SK-N-SH (cell line): ENCODE measurements around the gene ERI3. TPM values are rescaled to one million over a fixed set of nuclear protein-coding genes. Genes with fewer than 3 reads are reported as not detected.

ENCODE experiments used
- CTCF ChIA-PET: fragments of 300-600, 350-600 bp; formaldehyde crosslinking; extraction: SDS; loops from one replicate; lab custom pipeline; 2021; lab: Yijun Ruan, JAX
- POLR2A ChIA-PET: fragments of 350-600 bp; sonication (Branson Sonifier 250); formaldehyde crosslinking; extraction: SDS; loops from one replicate; lab custom pipeline; 2020; ENCODE audit warnings: antibody characterized with exemption, inconsistent platforms; lab: Yijun Ruan, JAX
- DNase-seq: peaks from one replicate; pipeline ENCODE4 v3.0.0; 2012
- H2AFZ ChIP-seq: fragments of 200-600 bp; sonication (generic); 2 replicates; pipeline ENCODE4 v1.8.1; 2016; ENCODE audit warnings: antibody characterized with exemption, mild to moderate bottlenecking, low read depth
- H3F3A ChIP-seq: fragments of 200-600 bp; sonication (generic); replicated peaks from 2 replicates; pipeline ENCODE3; 2016; ENCODE audit warnings: antibody characterized with exemption, mild to moderate bottlenecking; ENCODE audit not compliant: insufficient read depth
- H3K27ac ChIP-seq, 2 experiments: fragments of 200-500 bp in 1 of 2; fragments of 200-600 bp in 1 of 2; sonication (Bioruptor generic) in 1 of 2; sonication (generic), shearing (Covaris generic) in 1 of 2; 2 replicates each; pipeline versions ENCODE4 v1.5.1 to v1.6.1; 2014 to 2016; ENCODE audit warnings: low read depth in 2 of 2, inconsistent platforms in 1 of 2, low read length in 1 of 2, mild to moderate bottlenecking in 1 of 2, mixed read lengths in 1 of 2
- H3K27me3 ChIP-seq: fragments of 200-600 bp; sonication (generic), shearing (Covaris generic); 2 replicates; pipeline ENCODE4 v1.6.1; 2016; ENCODE audit warnings: mixed run types; ENCODE audit not compliant: insufficient read depth
- H3K36me3 ChIP-seq, 2 experiments: fragments of 200-500 bp in 1 of 2; fragments of 200-600 bp in 1 of 2; sonication (Bioruptor generic) in 1 of 2; sonication (generic) in 1 of 2; replicated peaks in 1 of 2; 2 replicates each; pipeline versions ENCODE3 to v1.5.1; 2014 to 2016; ENCODE audit warnings: low read length in 1 of 2, mild to moderate bottlenecking in 1 of 2; ENCODE audit not compliant: insufficient read depth in 2 of 2, control insufficient read depth in 1 of 2
- H3K4me1 ChIP-seq, 2 experiments: fragments of 200-500 bp in 1 of 2; fragments of 200-600 bp in 1 of 2; sonication (Bioruptor generic) in 1 of 2; sonication (generic), shearing (Covaris generic) in 1 of 2; 2 replicates each; pipeline versions ENCODE4 v1.5.1 to v1.6.1; 2014 to 2016; ENCODE audit warnings: low read depth in 1 of 2, low read length in 1 of 2, mixed run types in 1 of 2; ENCODE audit not compliant: insufficient read depth in 2 of 2, control insufficient read depth in 1 of 2
- H3K4me2 ChIP-seq: fragments of 200-600 bp; sonication (generic), shearing (Covaris generic); 2 replicates; pipeline ENCODE4 v1.6.1; 2017; ENCODE audit warnings: mixed run types
- H3K4me3 ChIP-seq, 2 experiments: fragments of 200-500 bp in 1 of 2; fragments of 200-600 bp in 1 of 2; sonication (Bioruptor generic) in 1 of 2; sonication (generic), shearing (Covaris generic) in 1 of 2; 2 replicates each; pipeline versions ENCODE4 v1.5.1 to v1.8.1; 2014 to 2016; ENCODE audit warnings: low read depth in 2 of 2, inconsistent platforms in 1 of 2, low read length in 1 of 2, mild to moderate bottlenecking in 1 of 2, mixed read lengths in 1 of 2, moderate library complexity in 1 of 2
- H3K79me2 ChIP-seq: fragments of 200-600 bp; sonication (generic); 2 replicates; pipeline ENCODE4 v1.8.1; 2017; ENCODE audit warnings: mild to moderate bottlenecking; ENCODE audit not compliant: insufficient read depth
- H3K9ac ChIP-seq: fragments of 200-600 bp; sonication (generic); 2 replicates; pipeline ENCODE4 v1.6.1; 2017; ENCODE audit warnings: mixed run types
- H3K9me2 ChIP-seq: fragments of 200-600 bp; sonication (generic); 2 replicates; pipeline ENCODE4 v1.6.1; 2017; ENCODE audit warnings: mixed run types
- H3K9me3 ChIP-seq: fragments of 200-600 bp; sonication (generic); 2 replicates; pipeline ENCODE4 v1.6.1; 2017; ENCODE audit warnings: mixed run types, mild to moderate bottlenecking, moderate library complexity
- H4K20me1 ChIP-seq: fragments of 200-600 bp; sonication (generic); 2 replicates; pipeline ENCODE4 v1.6.1; 2017; ENCODE audit warnings: mild to moderate bottlenecking, mixed run types; ENCODE audit not compliant: insufficient read depth
- EP300 ChIP-seq, 2 experiments: IDR thresholded peaks; 2 replicates each; pipeline versions ENCODE4 v1.4.0 to v1.6.1; 2012; ENCODE audit warnings: borderline replicate concordance in 1 of 2, low read depth in 1 of 2, low read length in 1 of 2
- EZH2phosphoT487 ChIP-seq: fragments of 200-600 bp; sonication (generic); IDR thresholded peaks from 2 replicates; pipeline ENCODE4 v1.6.1; 2017; ENCODE audit warnings: low read depth, mixed run types, mild to moderate bottlenecking, antibody characterized with exemption, moderate library complexity, borderline replicate concordance
- FOSL2 ChIP-seq: IDR thresholded peaks from 2 replicates; pipeline ENCODE4 v1.4.0; 2012; ENCODE audit warnings: low read depth, mild to moderate bottlenecking, moderate library complexity, borderline replicate concordance
- FOXJ3 ChIP-seq: sonication (generic); formaldehyde crosslinking; IDR thresholded peaks from 2 replicates; pipeline ENCODE4 v1.5.1; 2020; ENCODE audit warnings: mild to moderate bottlenecking, missing genetic modification reagents
- GABPA ChIP-seq: IDR thresholded peaks from 2 replicates; pipeline ENCODE4 v1.4.0; 2012; ENCODE audit warnings: low read depth, mild to moderate bottlenecking
- GATA2 ChIP-seq: sonication (generic); formaldehyde crosslinking; IDR thresholded peaks from 2 replicates; pipeline ENCODE4 v1.5.0; 2020; ENCODE audit warnings: mild to moderate bottlenecking, missing genetic modification reagents
- JUND ChIP-seq: IDR thresholded peaks from 2 replicates; pipeline ENCODE4 v1.4.0; 2012
- MXI1 ChIP-seq: IDR thresholded peaks from 2 replicates; pipeline ENCODE4 v1.6.1; 2012; ENCODE audit warnings: mild to moderate bottlenecking, low read depth, low read length, improper control_type of control experiment
- NFIC ChIP-seq: IDR thresholded peaks from 2 replicates; pipeline ENCODE4 v1.4.0; 2012; ENCODE audit warnings: borderline replicate concordance
- NRF1 ChIP-seq: IDR thresholded peaks from 2 replicates; pipeline ENCODE4 v1.6.1; 2012; ENCODE audit warnings: low read depth, mild to moderate bottlenecking, low read length
- RAD21 ChIP-seq: IDR thresholded peaks from 2 replicates; pipeline ENCODE4 v1.6.1; 2012; ENCODE audit warnings: mild to moderate bottlenecking, low read length
- RFX5 ChIP-seq: IDR thresholded peaks from 2 replicates; pipeline ENCODE4 v1.6.1; 2012; ENCODE audit warnings: mild to moderate bottlenecking, improper control_type of control experiment, low read length
- RXRA ChIP-seq: IDR thresholded peaks from 2 replicates; pipeline ENCODE4 v1.4.0; 2012; ENCODE audit warnings: low read depth, mild to moderate bottlenecking, borderline replicate concordance
- SIN3A ChIP-seq: IDR thresholded peaks from 2 replicates; pipeline ENCODE4 v1.6.1; 2012; ENCODE audit warnings: low read depth, mild to moderate bottlenecking, low read length, moderate library complexity, borderline replicate concordance
- TAF1 ChIP-seq: IDR thresholded peaks from 2 replicates; pipeline ENCODE4 v1.6.1; 2012; ENCODE audit warnings: low read depth, mild to moderate bottlenecking, low read length, moderate library complexity, borderline replicate concordance
- TCF12 ChIP-seq: IDR thresholded peaks from 2 replicates; pipeline ENCODE4 v1.4.0; 2012
- WGBS: methylation state at CpG from one replicate; pipeline ENCODE4 v1.1.6; 2017; ENCODE audit warnings: low lambda C conversion rate; 5-methylcytosine and 5-hydroxymethylcytosine counted together
- polyA plus RNA-seq, 3 experiments: library from polyadenylated mRNA; depleted of rRNA; stranded (reverse); fragments of >200 nt; gene quantifications; 2 replicates each; pipeline ENCODE4 v1.2.3, GENCODE V29; 2012
- TF ChIP-seq, protein P1 (sequence below): IDR thresholded peaks from 2 replicates; pipeline ENCODE4 v1.4.0; 2012; ENCODE audit warnings: low read depth
- TF ChIP-seq, protein P2 (sequence below): IDR thresholded peaks from 2 replicates; pipeline ENCODE4 v1.4.0; 2012; ENCODE audit warnings: low read depth, borderline replicate concordance
- TF ChIP-seq, protein P3 (sequence below): IDR thresholded peaks from 2 replicates; pipeline ENCODE4; 2012
- TF ChIP-seq, protein P4 (sequence below): IDR thresholded peaks from 2 replicates; pipeline ENCODE4 v1.4.0; 2012; ENCODE audit warnings: low read depth, borderline replicate concordance
- TF ChIP-seq, protein P5 (sequence below): IDR thresholded peaks from 2 replicates; pipeline ENCODE4 v1.6.1; 2012; ENCODE audit warnings: mild to moderate bottlenecking, low read depth, low read length, moderate library complexity
- TF ChIP-seq, protein P6 (sequence below): fragments of 200-600 bp; sonication (generic); IDR thresholded peaks from 2 replicates; pipeline ENCODE4 v1.6.1; 2017; ENCODE audit warnings: antibody characterized with exemption, mild to moderate bottlenecking, moderate library complexity

Gene ERI3
- polyA plus RNA-seq, 1 of the 3 experiments (the other 2 are of a cell fraction) = 60.7 TPM

DNA sequence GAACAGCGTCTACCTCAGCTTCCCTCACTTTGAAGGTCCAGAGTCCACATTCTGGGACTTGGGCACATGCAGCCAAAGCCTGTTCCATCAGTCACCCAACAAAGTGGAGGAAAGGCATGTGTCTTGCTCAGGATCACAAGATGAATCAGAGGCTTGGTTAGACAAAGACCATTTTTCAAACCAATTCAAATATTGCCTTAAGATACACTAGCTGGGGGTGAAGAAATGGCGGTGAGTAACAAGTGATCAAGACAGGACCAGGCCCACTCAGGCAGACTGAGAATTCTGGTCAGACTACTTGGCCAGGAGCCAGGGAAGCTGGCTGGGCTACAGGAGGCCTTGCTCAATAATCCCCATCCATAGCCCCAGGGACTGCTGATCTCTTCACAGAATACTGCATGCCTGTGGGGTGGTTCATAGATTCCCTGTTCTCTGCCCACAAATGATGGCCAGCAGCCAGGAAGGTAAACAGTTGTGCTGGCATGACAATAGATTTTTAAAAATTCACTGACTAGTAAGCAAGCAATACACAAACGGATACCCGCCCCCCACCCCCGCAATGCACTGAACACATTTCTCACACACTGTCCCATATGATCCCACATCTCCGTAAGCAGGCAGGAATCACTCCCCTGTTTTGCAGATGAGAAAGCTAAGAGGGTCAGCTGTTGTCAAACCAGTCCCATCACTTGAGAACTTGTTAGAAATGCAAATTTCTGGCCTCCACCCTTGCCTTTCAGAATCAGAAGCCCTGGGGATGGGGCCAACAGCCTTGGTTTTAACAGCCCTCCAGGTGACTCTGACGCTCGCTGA is 27.2 kb downstream of the ERI3 start:
- H3K79me2 ChIP-seq = peaks cover 6% of the 10 kb centered on the region; the same call in 1 of the 2 replicates
- H4K20me1 ChIP-seq = no peaks in the 10 kb centered on the region
- H3K4me3 ChIP-seq = no peak overlapping the region
- peak overlapping the region; percentile 56 for H3K4me2 ChIP-seq
- peaks cover 27% of the 10 kb centered on the region for H3F3A ChIP-seq
- peaks cover 0 to 10% of the 10 kb centered on the region in 2 experiments for H3K36me3 ChIP-seq
- no peaks in the 10 kb centered on the region for H3K9me3 ChIP-seq
- no peak overlapping the region for H2AFZ ChIP-seq
- POLR2A ChIA-PET = no interaction called here
- peak overlapping the region; percentile 65 for H3K9ac ChIP-seq
- peak; percentile 71 for DNase-seq
- H3K27ac ChIP-seq = peak overlapping the region; percentile 67 to 96
- peaks cover 31 to 33% of the 10 kb centered on the region in 2 experiments for H3K4me1 ChIP-seq
- H3K27me3 ChIP-seq = no peaks in the 10 kb centered on the region
- CTCF ChIA-PET = interaction anchor here (0.9 to 3.9 kb wide), 7 partner anchors 10 to 110 kb away, joined by 3 to 18 read pairs (median 4); no protein-coding TSS in a partner anchor
- 34% methylated on average over 8 of the region's 8 CpGs for WGBS
- H3K9me2 ChIP-seq = no peaks in the 10 kb centered on the region
- TF ChIP-seq NFIC (peak; percentile 99), RXRA (peak; percentile 55; the same call in 1 of the 2 replicates), EP300 (IDR thresholded peaks at IDR 0.05; ENCODE audit: borderline replicate concordance in 1 of 2, low read depth in 1 of 2, low read length in 1 of 2) (peak; percentile 55 to 86; a peak in 3 of 4 replicates), RFX5 (no peak), EZH2phosphoT487 (no peak), GATA2 (CRISPR knock-in tag) (no peak), RAD21 (no peak), FOXJ3 (CRISPR knock-in tag) (no peak), SIN3A (0 out of 2 replicates have a peak, but pooled peaks have one; percentile 79), NRF1 (no peak), JUND (peak; percentile 87), MXI1 (no peak), FOSL2 (peak; percentile 80; the same call in 1 of the 2 replicates), GABPA (peak; percentile 29; the same call in 1 of the 2 replicates), TAF1 (peak; percentile 25; the same call in 1 of the 2 replicates), TCF12 (peak; percentile 87)
- TF ChIP-seq, protein P1, sequence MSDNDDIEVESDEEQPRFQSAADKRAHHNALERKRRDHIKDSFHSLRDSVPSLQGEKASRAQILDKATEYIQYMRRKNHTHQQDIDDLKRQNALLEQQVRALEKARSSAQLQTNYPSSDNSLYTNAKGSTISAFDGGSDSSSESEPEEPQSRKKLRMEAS = peak; percentile 65; the same call in 1 of the 2 replicates
- TF ChIP-seq, protein P2, sequence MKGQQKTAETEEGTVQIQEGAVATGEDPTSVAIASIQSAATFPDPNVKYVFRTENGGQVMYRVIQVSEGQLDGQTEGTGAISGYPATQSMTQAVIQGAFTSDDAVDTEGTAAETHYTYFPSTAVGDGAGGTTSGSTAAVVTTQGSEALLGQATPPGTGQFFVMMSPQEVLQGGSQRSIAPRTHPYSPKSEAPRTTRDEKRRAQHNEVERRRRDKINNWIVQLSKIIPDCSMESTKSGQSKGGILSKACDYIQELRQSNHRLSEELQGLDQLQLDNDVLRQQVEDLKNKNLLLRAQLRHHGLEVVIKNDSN = 0 out of 2 replicates have a peak, but pooled peaks have one; percentile 19
- TF ChIP-seq, protein P3, sequence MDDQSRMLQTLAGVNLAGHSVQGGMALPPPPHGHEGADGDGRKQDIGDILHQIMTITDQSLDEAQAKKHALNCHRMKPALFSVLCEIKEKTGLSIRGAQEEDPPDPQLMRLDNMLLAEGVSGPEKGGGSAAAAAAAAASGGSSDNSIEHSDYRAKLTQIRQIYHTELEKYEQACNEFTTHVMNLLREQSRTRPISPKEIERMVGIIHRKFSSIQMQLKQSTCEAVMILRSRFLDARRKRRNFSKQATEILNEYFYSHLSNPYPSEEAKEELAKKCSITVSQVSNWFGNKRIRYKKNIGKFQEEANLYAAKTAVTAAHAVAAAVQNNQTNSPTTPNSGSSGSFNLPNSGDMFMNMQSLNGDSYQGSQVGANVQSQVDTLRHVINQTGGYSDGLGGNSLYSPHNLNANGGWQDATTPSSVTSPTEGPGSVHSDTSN = peak; percentile 85
- TF ChIP-seq, protein P4, sequence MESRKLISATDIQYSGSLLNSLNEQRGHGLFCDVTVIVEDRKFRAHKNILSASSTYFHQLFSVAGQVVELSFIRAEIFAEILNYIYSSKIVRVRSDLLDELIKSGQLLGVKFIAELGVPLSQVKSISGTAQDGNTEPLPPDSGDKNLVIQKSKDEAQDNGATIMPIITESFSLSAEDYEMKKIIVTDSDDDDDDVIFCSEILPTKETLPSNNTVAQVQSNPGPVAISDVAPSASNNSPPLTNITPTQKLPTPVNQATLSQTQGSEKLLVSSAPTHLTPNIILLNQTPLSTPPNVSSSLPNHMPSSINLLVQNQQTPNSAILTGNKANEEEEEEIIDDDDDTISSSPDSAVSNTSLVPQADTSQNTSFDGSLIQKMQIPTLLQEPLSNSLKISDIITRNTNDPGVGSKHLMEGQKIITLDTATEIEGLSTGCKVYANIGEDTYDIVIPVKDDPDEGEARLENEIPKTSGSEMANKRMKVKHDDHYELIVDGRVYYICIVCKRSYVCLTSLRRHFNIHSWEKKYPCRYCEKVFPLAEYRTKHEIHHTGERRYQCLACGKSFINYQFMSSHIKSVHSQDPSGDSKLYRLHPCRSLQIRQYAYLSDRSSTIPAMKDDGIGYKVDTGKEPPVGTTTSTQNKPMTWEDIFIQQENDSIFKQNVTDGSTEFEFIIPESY = no peak
- TF ChIP-seq, protein P5, sequence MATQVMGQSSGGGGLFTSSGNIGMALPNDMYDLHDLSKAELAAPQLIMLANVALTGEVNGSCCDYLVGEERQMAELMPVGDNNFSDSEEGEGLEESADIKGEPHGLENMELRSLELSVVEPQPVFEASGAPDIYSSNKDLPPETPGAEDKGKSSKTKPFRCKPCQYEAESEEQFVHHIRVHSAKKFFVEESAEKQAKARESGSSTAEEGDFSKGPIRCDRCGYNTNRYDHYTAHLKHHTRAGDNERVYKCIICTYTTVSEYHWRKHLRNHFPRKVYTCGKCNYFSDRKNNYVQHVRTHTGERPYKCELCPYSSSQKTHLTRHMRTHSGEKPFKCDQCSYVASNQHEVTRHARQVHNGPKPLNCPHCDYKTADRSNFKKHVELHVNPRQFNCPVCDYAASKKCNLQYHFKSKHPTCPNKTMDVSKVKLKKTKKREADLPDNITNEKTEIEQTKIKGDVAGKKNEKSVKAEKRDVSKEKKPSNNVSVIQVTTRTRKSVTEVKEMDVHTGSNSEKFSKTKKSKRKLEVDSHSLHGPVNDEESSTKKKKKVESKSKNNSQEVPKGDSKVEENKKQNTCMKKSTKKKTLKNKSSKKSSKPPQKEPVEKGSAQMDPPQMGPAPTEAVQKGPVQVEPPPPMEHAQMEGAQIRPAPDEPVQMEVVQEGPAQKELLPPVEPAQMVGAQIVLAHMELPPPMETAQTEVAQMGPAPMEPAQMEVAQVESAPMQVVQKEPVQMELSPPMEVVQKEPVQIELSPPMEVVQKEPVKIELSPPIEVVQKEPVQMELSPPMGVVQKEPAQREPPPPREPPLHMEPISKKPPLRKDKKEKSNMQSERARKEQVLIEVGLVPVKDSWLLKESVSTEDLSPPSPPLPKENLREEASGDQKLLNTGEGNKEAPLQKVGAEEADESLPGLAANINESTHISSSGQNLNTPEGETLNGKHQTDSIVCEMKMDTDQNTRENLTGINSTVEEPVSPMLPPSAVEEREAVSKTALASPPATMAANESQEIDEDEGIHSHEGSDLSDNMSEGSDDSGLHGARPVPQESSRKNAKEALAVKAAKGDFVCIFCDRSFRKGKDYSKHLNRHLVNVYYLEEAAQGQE = no peak
- TF ChIP-seq, protein P6, sequence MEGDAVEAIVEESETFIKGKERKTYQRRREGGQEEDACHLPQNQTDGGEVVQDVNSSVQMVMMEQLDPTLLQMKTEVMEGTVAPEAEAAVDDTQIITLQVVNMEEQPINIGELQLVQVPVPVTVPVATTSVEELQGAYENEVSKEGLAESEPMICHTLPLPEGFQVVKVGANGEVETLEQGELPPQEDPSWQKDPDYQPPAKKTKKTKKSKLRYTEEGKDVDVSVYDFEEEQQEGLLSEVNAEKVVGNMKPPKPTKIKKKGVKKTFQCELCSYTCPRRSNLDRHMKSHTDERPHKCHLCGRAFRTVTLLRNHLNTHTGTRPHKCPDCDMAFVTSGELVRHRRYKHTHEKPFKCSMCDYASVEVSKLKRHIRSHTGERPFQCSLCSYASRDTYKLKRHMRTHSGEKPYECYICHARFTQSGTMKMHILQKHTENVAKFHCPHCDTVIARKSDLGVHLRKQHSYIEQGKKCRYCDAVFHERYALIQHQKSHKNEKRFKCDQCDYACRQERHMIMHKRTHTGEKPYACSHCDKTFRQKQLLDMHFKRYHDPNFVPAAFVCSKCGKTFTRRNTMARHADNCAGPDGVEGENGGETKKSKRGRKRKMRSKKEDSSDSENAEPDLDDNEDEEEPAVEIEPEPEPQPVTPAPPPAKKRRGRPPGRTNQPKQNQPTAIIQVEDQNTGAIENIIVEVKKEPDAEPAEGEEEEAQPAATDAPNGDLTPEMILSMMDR = no peak
